ENCODE measurements around the gene LDAF1.

- TF ChIP-seq EZH2phosphoT487 (IDR thresholded peaks at IDR 0.05; ENCODE audit: insufficient read depth, low read depth) = no peak
- TF ChIP-seq EZH2 (IDR thresholded peaks at IDR 0.05; ENCODE audit: insufficient read depth, poor library complexity, severe bottlenecking) = no peak
These were observed 6.2 kb downstream of the LDAF1 start for GRCh38 chr16:21164521-21165168.

Measured in GM23248 (cell line).